ENCODE results near the gene ZSWIM6. TPM values are rescaled to one million over a fixed set of nuclear protein-coding genes. Genes with fewer than 3 reads are reported as not detected.

The ZSWIM6 gene
- total and polyA plus RNA-seq, 2 of the 4 experiments (the other 2 are of a cell fraction), result 10.8 to 14.1 TPM

DNA sequence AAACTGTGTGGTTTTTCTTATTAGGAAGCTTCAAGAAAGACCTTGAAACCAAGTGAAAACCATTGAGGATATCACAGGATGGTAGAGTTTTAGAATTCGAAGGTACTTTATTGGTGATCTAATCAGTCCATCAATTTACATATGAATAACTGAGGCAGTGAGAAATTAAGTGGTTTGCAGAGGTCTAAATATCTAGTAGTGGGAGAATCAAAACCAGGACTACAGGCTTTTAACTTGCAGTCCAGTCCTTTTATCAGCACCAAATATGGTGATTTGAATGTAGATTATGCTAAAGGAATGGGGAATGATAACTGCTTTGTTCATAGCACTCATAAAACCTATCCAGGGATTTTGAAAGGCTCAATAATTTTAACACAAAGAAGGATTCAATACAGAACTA is 85.8 kb downstream of the ZSWIM6 start:
- H3K79me1 ChIP-seq (ENCODE audit: low read depth in 1 of 2, low read length in 2 of 2), result peaks cover 15 to 64% of the 10 kb centered on the region in 2 experiments; a peak in 3 of 4 replicates
- TF ChIP-seq FOS (IDR thresholded peaks at IDR 0.05; ENCODE audit: low read depth, low read length) (no peak), RCOR1 (IDR thresholded peaks at IDR 0.05; ENCODE audit: insufficient replicate concordance, low read length) (no peak), MAZ (IDR thresholded peaks at IDR 0.05; ENCODE audit: borderline replicate concordance, low read depth, low read length) (no peak), CTCF (conservative IDR thresholded peaks at IDR 0.05; ENCODE audit: low read depth, low read length) (no peak), USF2 (IDR thresholded peaks at IDR 0.05; ENCODE audit: low read depth, low read length) (no peak), NFE2L2 (IDR thresholded peaks at IDR 0.05; ENCODE audit: low read depth, low read length) (no peak), MAFK (IDR thresholded peaks at IDR 0.05; ENCODE audit: low read depth, low read length) (no peak), MXI1 (IDR thresholded peaks at IDR 0.05; ENCODE audit: borderline replicate concordance, low read depth, low read length) (no peak), RAD21 (IDR thresholded peaks at IDR 0.05; ENCODE audit: low read length) (no peak), CEBPB (IDR thresholded peaks at IDR 0.05; ENCODE audit: low read depth, low read length) (no peak), SMC3 (IDR thresholded peaks at IDR 0.05; ENCODE audit: low read depth, low read length) (no peak), POLR2A (IDR thresholded peaks at IDR 0.05; ENCODE audit: low read depth, low read length) (no peak), CHD1 (IDR thresholded peaks at IDR 0.05; ENCODE audit: low read depth, low read length) (no peak), RFX5 (IDR thresholded peaks at IDR 0.05; ENCODE audit: low read depth, low read length) (no peak), BHLHE40 (IDR thresholded peaks at IDR 0.05; ENCODE audit: low read depth, low read length) (no peak)
- TF ChIP-seq, protein P1, sequence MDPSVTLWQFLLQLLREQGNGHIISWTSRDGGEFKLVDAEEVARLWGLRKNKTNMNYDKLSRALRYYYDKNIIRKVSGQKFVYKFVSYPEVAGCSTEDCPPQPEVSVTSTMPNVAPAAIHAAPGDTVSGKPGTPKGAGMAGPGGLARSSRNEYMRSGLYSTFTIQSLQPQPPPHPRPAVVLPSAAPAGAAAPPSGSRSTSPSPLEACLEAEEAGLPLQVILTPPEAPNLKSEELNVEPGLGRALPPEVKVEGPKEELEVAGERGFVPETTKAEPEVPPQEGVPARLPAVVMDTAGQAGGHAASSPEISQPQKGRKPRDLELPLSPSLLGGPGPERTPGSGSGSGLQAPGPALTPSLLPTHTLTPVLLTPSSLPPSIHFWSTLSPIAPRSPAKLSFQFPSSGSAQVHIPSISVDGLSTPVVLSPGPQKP (IDR thresholded peaks at IDR 0.05; ENCODE audit: borderline replicate concordance, low read depth, low read length), result no peak
- H3K4me1 ChIP-seq (ENCODE audit: control insufficient read depth, insufficient read depth, low read length), result peaks cover 7% of the 10 kb centered on the region
- no TSS peak for BruUV-seq (replicated peaks)
- H3K4ac ChIP-seq (ENCODE audit: low read depth, low read length), result no peak overlapping the region
- no peak overlapping the region for H3K23ac ChIP-seq (ENCODE audit: low read depth, low read length)
- no peak overlapping the region for H2AK5ac ChIP-seq (ENCODE audit: low read depth, low read length)
- no peak overlapping the region for H4K8ac ChIP-seq (ENCODE audit: low read depth in 2 of 2, low read length in 2 of 2)
- no peak overlapping the region; the same call in 1 of the 2 replicates for H3K4me2 ChIP-seq (ENCODE audit: low read depth, low read length)
- H3K18ac ChIP-seq (ENCODE audit: low read depth, low read length), result no peak overlapping the region
- no peak overlapping the region for H2AK9ac ChIP-seq (replicated peaks; ENCODE audit: low read depth, low read length, poor library complexity)
- ChIA-PET POLR2A (ENCODE audit: unreplicated experiment) (no interaction called here), CTCF (no interaction called here)
- intact Hi-C loops (cut with micrococcal nuclease) (no loop called here), in situ Hi-C loops (cut with MboI; ENCODE audit: low sequenced_read_pairs) (no loop called here), dilution Hi-C loops (cut with HindIII; ENCODE audit: low sequenced_read_pairs, unreplicated experiment) (no loop called here)
- H2BK20ac ChIP-seq (ENCODE audit: low read depth, low read length), result no peak overlapping the region
- H3K4me3 ChIP-seq (ENCODE audit: insufficient read depth, low read depth, low read length), result no peak overlapping the region
- no peak overlapping the region for H2BK120ac ChIP-seq (ENCODE audit: low read depth, low read length)
- H3K27ac ChIP-seq (ENCODE audit: insufficient read depth, low read length), result no peak overlapping the region
- no CpG with 5 or more reads among the region's 1 CpG for WGBS, 2 experiments (ENCODE audit: extremely low coverage in 2 of 2, insufficient read length in 1 of 2)
- H3K36me3 ChIP-seq (ENCODE audit: control insufficient read depth, insufficient read depth, low read length), result no peaks in the 10 kb centered on the region
- H3K9me3 ChIP-seq (ENCODE audit: control insufficient read depth, insufficient read depth, low read length), result no peaks in the 10 kb centered on the region
- H4K20me1 ChIP-seq (ENCODE audit: insufficient read depth, low read length), result peaks cover 59% of the 10 kb centered on the region
- ATAC-seq (ENCODE audit: low read depth) (no peak), DNase-seq (no peak)
- no peak overlapping the region for H3K9ac ChIP-seq (ENCODE audit: low read depth, low read length)
- H3K9me1 ChIP-seq (ENCODE audit: insufficient read depth, low read length), result peaks cover 5% of the 10 kb centered on the region; the same call in 1 of the 2 replicates
- no peak overlapping the region for H4K5ac ChIP-seq (ENCODE audit: low read depth, low read length)
- no peak overlapping the region for H2BK15ac ChIP-seq (ENCODE audit: low read depth, low read length)
- H3K14ac ChIP-seq (replicated peaks; ENCODE audit: low read depth, low read length), result no peak overlapping the region
- no peak overlapping the region for H3K56ac ChIP-seq (ENCODE audit: extremely low read depth, insufficient read depth, low read length)
- H4K91ac ChIP-seq (ENCODE audit: insufficient read depth, low read depth, low read length), result no peak overlapping the region
- no peak overlapping the region for H2BK5ac ChIP-seq (ENCODE audit: low read depth, low read length, poor library complexity, severe bottlenecking)
- H3K27me3 ChIP-seq (ENCODE audit: control insufficient read depth, insufficient read depth, low read length), result no peaks in the 10 kb centered on the region
- H2AFZ ChIP-seq (replicated peaks; ENCODE audit: low read length, poor library complexity), result no peak overlapping the region
